K562 (cell line): ENCODE results near the gene EVA1B. TPM values are rescaled to one million over a fixed set of nuclear protein-coding genes. Genes with fewer than 3 reads are reported as not detected.

Experiments used
- ATF6 ChIP-seq: sonication (generic); formaldehyde crosslinking; IDR thresholded peaks from 2 replicates; pipeline ENCODE4 v1.4.0; 2020; ENCODE audit warnings: mild to moderate bottlenecking, missing genetic modification reagents
- CC2D1A ChIP-seq: fragments of 450-650 bp; IDR thresholded peaks from 2 replicates; pipeline ENCODE4 v1.6.1; 2017; ENCODE audit warnings: mild to moderate bottlenecking
- CHD1 ChIP-seq: fragments of 200-600 bp; sonication (generic); IDR thresholded peaks from one replicate; pipeline ENCODE4 v1.6.1; 2012; ENCODE audit warnings: mild to moderate bottlenecking, moderate library complexity, low read length, inconsistent platforms
- CHD2 ChIP-seq: IDR thresholded peaks from 2 replicates; pipeline ENCODE4 v1.6.1; 2011; ENCODE audit warnings: low read depth, low read length
- CREB1 ChIP-seq, 2 experiments: sonication (generic) in 1 of 2; formaldehyde crosslinking in 1 of 2; IDR thresholded peaks; 2 replicates each; pipeline versions ENCODE4 v1.6.1 to v1.8.0; 2012 to 2022; ENCODE audit warnings: inconsistent platforms in 1 of 2, mild to moderate bottlenecking in 1 of 2, missing genetic modification reagents in 1 of 2, moderate library complexity in 1 of 2
- GTF2B ChIP-seq: IDR thresholded peaks from 2 replicates; pipeline ENCODE4 v1.6.1; 2011; ENCODE audit not compliant: insufficient read length; ENCODE audit errors: extremely low read depth
- KAT2B ChIP-seq: IDR thresholded peaks from one replicate; pipeline ENCODE4 v1.6.1; 2012; ENCODE audit warnings: low read depth, mild to moderate bottlenecking, control low read depth, inconsistent platforms, low read length, moderate library complexity
- KAT7 ChIP-seq: sonication (generic); formaldehyde crosslinking; IDR thresholded peaks from 2 replicates; pipeline ENCODE4 v1.8.0; 2022; ENCODE audit warnings: missing genetic modification reagents, mild to moderate bottlenecking, borderline replicate concordance
- MAFK ChIP-seq: IDR thresholded peaks from 2 replicates; pipeline ENCODE4 v1.6.1; 2011; ENCODE audit warnings: low read length, improper control_type of control experiment
- MLX ChIP-seq, 2 experiments: fragments of 450-650 bp in 1 of 2; sonication (generic) in 1 of 2; formaldehyde crosslinking; conservative IDR thresholded peaks; 2 replicates each; pipeline versions ENCODE4 v1.4.0 to v1.8.1; 2020 to 2022; ENCODE audit warnings: mild to moderate bottlenecking in 1 of 2, missing genetic modification reagents in 1 of 2
- NBN ChIP-seq: fragments of 450-650 bp; IDR thresholded peaks from 2 replicates; pipeline ENCODE4 v1.6.1; 2016; ENCODE audit warnings: low read depth, mild to moderate bottlenecking
- PYGO2 ChIP-seq: fragments of 450-650 bp; IDR thresholded peaks from 2 replicates; pipeline ENCODE4 v1.6.1; 2016; ENCODE audit warnings: mild to moderate bottlenecking, missing genetic modification characterization, moderate library complexity, missing compliant biosample characterization
- TRIM28 ChIP-seq: fragments of 450-650 bp; IDR thresholded peaks from 2 replicates; pipeline ENCODE4 v1.6.1; 2017
- ZNF609 ChIP-seq: sonication (generic); formaldehyde crosslinking; IDR thresholded peaks from 2 replicates; pipeline ENCODE4 v1.8.1; 2023; ENCODE audit warnings: missing genetic modification reagents, mild to moderate bottlenecking, borderline replicate concordance
- ZNF740 ChIP-seq, 3 experiments: fragments of 200-800 bp in 1 of 3; sonication (Bioruptor generic) in 1 of 3; sonication (generic) in 1 of 3; formaldehyde crosslinking in 1 of 3; IDR thresholded peaks; 2 replicates each; pipeline versions ENCODE4 v1.6.1 to v1.8.0; 2016 to 2022; ENCODE audit warnings: mild to moderate bottlenecking in 2 of 3, missing compliant biosample characterization in 2 of 3, missing genetic modification characterization in 2 of 3, missing genetic modification reagents in 1 of 3
- polyA plus RNA-seq, 8 experiments: library from polyadenylated mRNA; depleted of rRNA in 4 of 8; stranded (reverse) in 5 of 8; unstranded in 3 of 8; fragments of >200 nt; fragmentation: Nextera tagmentation in 2 of 8; fragmentation: Illumina TruSeq in 1 of 8; extraction: Ambion mirVana in 2 of 8; extraction: Trizol in 1 of 8; gene quantifications; 2 replicates each; pipeline versions ENCODE4 v1.2.1 to v1.2.3, GENCODE V29; 2011 to 2014; ENCODE audit warnings: inconsistent platforms in 1 of 8, missing spikeins in 1 of 8
- total RNA-seq, 7 experiments: library from RNA; depleted of rRNA in 6 of 7; stranded (reverse); fragments of >200 nt in 6 of 7; fragmentation: Illumina TruSeq in 2 of 7; extraction: Trizol in 2 of 7; gene quantifications; 2 replicates each; pipeline versions ENCODE4 v1.2.1 to v1.2.3, GENCODE V29; 2011 to 2021; ENCODE audit warnings: low replicate concordance in 1 of 7

EVA1B gene
- total and polyA plus RNA-seq, 9 of the 15 experiments (the other 6 are each of a cell fraction or from before 2014, with no cell fraction given): 0.08 to 65.7 (median 2.4) TPM

- TF ChIP-seq CHD2: peak; percentile 66
- TF ChIP-seq KAT2B: no peak
- peak; percentile 52; the same call in 1 of the 2 replicates for TF ChIP-seq CREB1 (IDR thresholded peaks at IDR 0.05)
- peak; percentile 78 for TF ChIP-seq CREB1 (CRISPR knock-in tag; IDR thresholded peaks at IDR 0.05)
- TF ChIP-seq NBN: peak; percentile 84; the same call in 1 of the 2 replicates
- no peak for TF ChIP-seq MAFK
- peak; percentile 68 for TF ChIP-seq TRIM28
- TF ChIP-seq KAT7 (CRISPR knock-in tag): peak; percentile 95
- TF ChIP-seq ATF6: peak; percentile 94; the same call in 1 of the 2 replicates
- no peak for TF ChIP-seq PYGO2 (tag)
- TF ChIP-seq CHD1: peak; percentile 68
- no peak for TF ChIP-seq GTF2B
- no peak for TF ChIP-seq CC2D1A
- 0 out of 4 replicates have a peak, but pooled peaks of 1 of the 2 experiments have one; percentile 77 for TF ChIP-seq MLX (CRISPR knock-in tag; conservative IDR thresholded peaks at IDR 0.05)
- no peak for TF ChIP-seq ZNF609 (CRISPR knock-in tag)
- peak; percentile 47; the same call in 1 of the 2 replicates for TF ChIP-seq ZNF740 (CRISPR knock-in tag; IDR thresholded peaks at IDR 0.05)
- TF ChIP-seq ZNF740 (tag; IDR thresholded peaks at IDR 0.05): no peak
Measured at GRCh38 chr1:36321119-36321951, 2.1 kb downstream of the EVA1B start (continued).
